ENCODE data around the gene C12orf60.

DNA sequence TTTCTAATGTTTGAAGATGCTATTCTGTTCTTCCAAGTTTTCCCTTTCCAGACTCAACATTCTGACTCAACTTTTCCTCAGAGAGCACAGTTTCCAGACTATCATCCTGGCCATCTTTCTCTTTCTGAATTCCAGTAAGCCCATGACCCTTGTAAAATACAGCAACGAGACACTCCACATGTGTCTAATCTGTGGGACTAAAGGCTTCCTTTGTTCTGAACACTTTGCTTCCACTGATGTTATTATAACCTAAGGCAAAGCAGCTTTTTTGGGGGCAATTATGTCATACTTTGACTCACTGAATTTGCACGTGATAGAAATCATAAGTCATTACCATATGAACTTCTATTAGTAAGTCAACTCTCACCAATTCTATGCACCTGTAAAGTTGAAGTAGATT is 46.2 kb downstream of the C12orf60 start:
- TF ChIP-seq CHD4 (IDR thresholded peaks at IDR 0.05; ENCODE audit: borderline replicate concordance) (no peak), HOXB13 (CRISPR knock-in tag; IDR thresholded peaks at IDR 0.05; ENCODE audit: low read depth) (no peak), RNF2 (IDR thresholded peaks at IDR 0.05; ENCODE audit: borderline replicate concordance, low read depth) (no peak)
- TF ChIP-seq, protein P1, sequence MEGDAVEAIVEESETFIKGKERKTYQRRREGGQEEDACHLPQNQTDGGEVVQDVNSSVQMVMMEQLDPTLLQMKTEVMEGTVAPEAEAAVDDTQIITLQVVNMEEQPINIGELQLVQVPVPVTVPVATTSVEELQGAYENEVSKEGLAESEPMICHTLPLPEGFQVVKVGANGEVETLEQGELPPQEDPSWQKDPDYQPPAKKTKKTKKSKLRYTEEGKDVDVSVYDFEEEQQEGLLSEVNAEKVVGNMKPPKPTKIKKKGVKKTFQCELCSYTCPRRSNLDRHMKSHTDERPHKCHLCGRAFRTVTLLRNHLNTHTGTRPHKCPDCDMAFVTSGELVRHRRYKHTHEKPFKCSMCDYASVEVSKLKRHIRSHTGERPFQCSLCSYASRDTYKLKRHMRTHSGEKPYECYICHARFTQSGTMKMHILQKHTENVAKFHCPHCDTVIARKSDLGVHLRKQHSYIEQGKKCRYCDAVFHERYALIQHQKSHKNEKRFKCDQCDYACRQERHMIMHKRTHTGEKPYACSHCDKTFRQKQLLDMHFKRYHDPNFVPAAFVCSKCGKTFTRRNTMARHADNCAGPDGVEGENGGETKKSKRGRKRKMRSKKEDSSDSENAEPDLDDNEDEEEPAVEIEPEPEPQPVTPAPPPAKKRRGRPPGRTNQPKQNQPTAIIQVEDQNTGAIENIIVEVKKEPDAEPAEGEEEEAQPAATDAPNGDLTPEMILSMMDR (IDR thresholded peaks at IDR 0.05): no peak
